ENCODE measurements around the gene LIPH. TPM values are rescaled to one million over a fixed set of nuclear protein-coding genes. Genes with fewer than 3 reads are reported as not detected.

The LIPH gene
- total RNA-seq, 4 donors from 2014 or later = 31.6 to 115 (median 74.7) TPM

GRCh38 chr3:185549122-185549521, 3.3 kb downstream of the LIPH start:
- H3K27me3 ChIP-seq = no peaks in the 10 kb centered on the region
- intact Hi-C loops (cut with DNase I; ENCODE audit: low total_unique reads) = no loop called here
- H3K4me1 ChIP-seq = peaks cover 8 to 59% (median 30%) of the 10 kb centered on the region in 4 donors
- peak in 1 of 3 donors; percentile 52 for TF ChIP-seq POLR2AphosphoS5 (IDR thresholded peaks at IDR 0.05)
- no peak for TF ChIP-seq POLR2A (IDR thresholded peaks at IDR 0.05)
- 37 to 43% methylated on average over 3 of the region's 3 CpGs for WGBS, 2 donors (ENCODE audit: low coverage in 1 of 2)
- in situ Hi-C loops (cut with MboI; ENCODE audit: low pct_ligation_motif_present in 1 of 4, low pct_unique_long_range_greater_than_20kb in 1 of 4, low sequenced_read_pairs in 3 of 4) = no loop called here
- H3K9me3 ChIP-seq = no peaks in the 10 kb centered on the region
- H3K27ac ChIP-seq = peak overlapping the region; percentile 66 to 89 (median 84)
- H3K4me3 ChIP-seq = peak overlapping the region in 1 of 4 donors; percentile 51
- DNase-seq = no peak
- no peaks in the 10 kb centered on the region for H3K36me3 ChIP-seq

- DNase-seq = no peak
- WGBS, 2 donors (ENCODE audit: low coverage in 1 of 2) = 86 to 91% methylated on average over 7 of the region's 7 CpGs
- intact Hi-C loops (cut with DNase I; ENCODE audit: low total_unique reads) (no loop called here), in situ Hi-C loops (cut with MboI; ENCODE audit: low pct_ligation_motif_present in 1 of 4, low pct_unique_long_range_greater_than_20kb in 1 of 4, low sequenced_read_pairs in 3 of 4) (no loop called here)
- peaks cover 6 to 31% (median 19%) of the 10 kb centered on the region in 4 donors for H3K4me1 ChIP-seq
- no peak for TF ChIP-seq EP300 (IDR thresholded peaks at IDR 0.05; ENCODE audit: low read depth)
- TF ChIP-seq POLR2A (IDR thresholded peaks at IDR 0.05) = no peak
- no peak for TF ChIP-seq POLR2AphosphoS5 (IDR thresholded peaks at IDR 0.05)
- no peak for TF ChIP-seq CTCF (IDR thresholded peaks at IDR 0.05)
- H3K27me3 ChIP-seq = no peaks in the 10 kb centered on the region
- H3K27ac ChIP-seq = no peak overlapping the region
- H3K9me3 ChIP-seq = no peaks in the 10 kb centered on the region
- H3K4me3 ChIP-seq = no peak overlapping the region
- peaks cover 0 to 4% (median 0%) of the 10 kb centered on the region in 4 donors for H3K36me3 ChIP-seq
These were observed 11.7 kb downstream of the LIPH start for GRCh38 chr3:185540695-185541094.

GRCh38 chr3:185539934-185540333, 12.5 kb downstream of the LIPH start:
- in situ Hi-C loops (cut with MboI; ENCODE audit: low pct_ligation_motif_present in 1 of 4, low pct_unique_long_range_greater_than_20kb in 1 of 4, low sequenced_read_pairs in 3 of 4) (no loop called here), intact Hi-C loops (cut with DNase I; ENCODE audit: low total_unique reads) (no loop called here)
- H3K4me3 ChIP-seq = no peak overlapping the region
- no peaks in the 10 kb centered on the region for H3K27me3 ChIP-seq
- H3K4me1 ChIP-seq = peaks cover 4 to 27% (median 16%) of the 10 kb centered on the region in 4 donors
- H3K36me3 ChIP-seq = peaks cover 0 to 4% (median 0%) of the 10 kb centered on the region in 4 donors
- no peak for TF ChIP-seq POLR2AphosphoS5 (IDR thresholded peaks at IDR 0.05)
- no peak for TF ChIP-seq EP300 (IDR thresholded peaks at IDR 0.05; ENCODE audit: low read depth)
- no peak for TF ChIP-seq POLR2A (IDR thresholded peaks at IDR 0.05)
- TF ChIP-seq CTCF (IDR thresholded peaks at IDR 0.05) = no peak
- 74 to 100% methylated on average over 2 of the region's 2 CpGs for WGBS, 2 donors (ENCODE audit: low coverage in 1 of 2)
- H3K9me3 ChIP-seq = no peaks in the 10 kb centered on the region
- H3K27ac ChIP-seq = peak overlapping the region in 3 of 4 donors; percentile 13 to 47 (median 36)
- no peak for DNase-seq

- H3K4me3 ChIP-seq = no peak overlapping the region
- H3K27ac ChIP-seq = peak overlapping the region; percentile 83 to 93 (median 87)
- H3K9me3 ChIP-seq = no peaks in the 10 kb centered on the region
- no peaks in the 10 kb centered on the region for H3K27me3 ChIP-seq
- 20 to 25% methylated on average over 9 of the region's 9 CpGs for whole genome bisulfite sequencing, 2 donors (ENCODE audit: low coverage in 1 of 2)
- DNase-seq = peak; percentile 73
- no peaks in the 10 kb centered on the region for H3K36me3 ChIP-seq
- in situ Hi-C loops (cut with MboI; ENCODE audit: low pct_ligation_motif_present in 1 of 4, low pct_unique_long_range_greater_than_20kb in 1 of 4, low sequenced_read_pairs in 3 of 4) = no loop called here
- intact Hi-C loops (cut with DNase I; ENCODE audit: low total_unique reads) = no loop called here
- H3K4me1 ChIP-seq = peaks cover 0 to 17% (median 12%) of the 10 kb centered on the region in 4 donors
- TF ChIP-seq EP300 (IDR thresholded peaks at IDR 0.05; ENCODE audit: low read depth) = peak; percentile 22
- peak; percentile 42 for TF ChIP-seq POLR2A (IDR thresholded peaks at IDR 0.05)
- peak in 2 of 3 donors; percentile 59 to 73 for TF ChIP-seq POLR2AphosphoS5 (IDR thresholded peaks at IDR 0.05)
- peak in 1 of 5 experiments; percentile 17 for TF ChIP-seq CTCF (IDR thresholded peaks at IDR 0.05)
These were observed 14.9 kb downstream of the LIPH start for GRCh38 chr3:185537369-185537970.

Data from transverse colon (tissue), 4 donors.